Adrenal gland (tissue), 12 donors: ENCODE measurements around the gene SUN1. TPM values are rescaled to one million over a fixed set of nuclear protein-coding genes. Genes with fewer than 3 reads are reported as not detected.
A peak's percentile ranks its signal among the peaks of the same experiment; 100 is the strongest.
"Not testable (repeated sequence)": the region's sequence is repeated elsewhere in the genome, so short reads cannot be mapped to it uniquely, and the experiment has no call there.

Experiments used
- DNase-seq, 7 donors: peaks; one replicate each; pipeline ENCODE4 v3.0.0-alpha.2; 2019 to 2020
- H3K27ac ChIP-seq, 5 donors: fragments of 200-600 bp; sonication (generic) in 4 of 5; 1 replicate in 3 of 5; 2 replicates in 2 of 5; pipeline versions ENCODE4 v1.5.1 to v1.8.0; 2016 to 2020; ENCODE audit warnings: mild to moderate bottlenecking in 1 of 5
- H3K27me3 ChIP-seq: fragments of 200-600 bp; 2 replicates; pipeline ENCODE4 v1.8.0; 2021
- H3K36me3 ChIP-seq, 2 donors: fragments of 200-600 bp; replicated peaks in 1 of 2; 1 replicate in 1 of 2; 2 replicates in 1 of 2; pipeline versions ENCODE4 v1.5.1 to v1.8.0; 2018 to 2022
- H3K4me1 ChIP-seq, 2 donors: fragments of 200-600 bp; replicated peaks in 1 of 2; 1 replicate in 1 of 2; 2 replicates in 1 of 2; pipeline versions ENCODE4 v1.5.1 to v1.8.0; 2018 to 2021
- H3K4me3 ChIP-seq, 4 donors: fragments of 200-600 bp; sonication (generic) in 3 of 4; one replicate each; pipeline ENCODE4 v1.5.1; 2016 to 2018
- H3K9me3 ChIP-seq, 3 donors: fragments of 200-600 bp; sonication (generic) in 1 of 3; replicated peaks in 1 of 3; 1 replicate in 2 of 3; 2 replicates in 1 of 3; pipeline versions ENCODE4 v1.5.1 to v1.8.0; 2016 to 2021
- POLR2A ChIP-seq, 2 donors: fragments of 450-650 bp; IDR thresholded peaks; one replicate each; pipeline ENCODE4 v1.6.1; 2017; ENCODE audit warnings: antibody characterized with exemption in 2 of 2, mild to moderate bottlenecking in 2 of 2, moderate library complexity in 1 of 2
- WGBS, 4 donors: extraction: QIAGEN DNeasy Blood & Tissue Kit in 2 of 4; methylation state at CpG; one replicate each; pipeline versions ENCODE4 v1.1.5 to v1.1.7; 2013 to 2017; 5-methylcytosine and 5-hydroxymethylcytosine counted together
- intact Hi-C, 2 donors: fragments of 100-400 bp; cut with DNase I; formaldehyde crosslinking; loops; one replicate each; pipeline versions ENCODE4 v1.14.1 to v1.15.0; 2022 to 2023
- polyA plus RNA-seq, 3 donors: library from polyadenylated mRNA; stranded (reverse); fragments of 200-250 nt in 2 of 3; fragments of 350-450 nt in 1 of 3; fragmentation: Illumina TruSeq in 1 of 3; extraction: RNeasy Lipid Tissue Mini Kit (QIAGEN cat#74804) in 1 of 3; gene quantifications; one replicate each; pipeline ENCODE4 v1.2.3, GENCODE V29; 2013 to 2014
- total RNA-seq, 9 donors: library from RNA; depleted of rRNA in 4 of 9; stranded (reverse); fragments of >200 nt in 4 of 9; fragments of 120-200 nt in 1 of 9; fragmentation: NEBNext Ultra II Directional in 1 of 9; extraction: Animal tissue kit (Norgen Biotek cat#: 25700) in 1 of 9; gene quantifications; one replicate each; pipeline versions ENCODE4 v1.1.0 to v1.2.4, GENCODE V29; 2013 to 2023
- TF ChIP-seq, protein P1 (sequence below), 6 experiments: fragments of 450-650 bp in 4 of 6; fragments of 200-600 bp in 2 of 6; sonication (generic) in 1 of 6; IDR thresholded peaks; 1 replicate in 5 of 6; 2 replicates in 1 of 6; pipeline versions ENCODE4 v1.5.1 to v1.8.0; 2016 to 2021; ENCODE audit warnings: antibody characterized with exemption in 6 of 6, mild to moderate bottlenecking in 2 of 6, moderate library complexity in 1 of 6
- donor health status: healthy with polysubstance abuse.
- donor health status: Bipolar disorder and iron deficiency.
- donor health status: DM: yes; HTN: yes; CAD: no.
- donor health status: DM: no; HTN: no; CAD: no.
- donor health status: DM: no; HTN: no; CAD: no.
- donor health status: DM: yes; HTN: yes; CAD: no.

The SUN1 gene
- total and polyA plus RNA-seq, 12 donors: 28.7 to 122 (median 99.9) TPM

DNA sequence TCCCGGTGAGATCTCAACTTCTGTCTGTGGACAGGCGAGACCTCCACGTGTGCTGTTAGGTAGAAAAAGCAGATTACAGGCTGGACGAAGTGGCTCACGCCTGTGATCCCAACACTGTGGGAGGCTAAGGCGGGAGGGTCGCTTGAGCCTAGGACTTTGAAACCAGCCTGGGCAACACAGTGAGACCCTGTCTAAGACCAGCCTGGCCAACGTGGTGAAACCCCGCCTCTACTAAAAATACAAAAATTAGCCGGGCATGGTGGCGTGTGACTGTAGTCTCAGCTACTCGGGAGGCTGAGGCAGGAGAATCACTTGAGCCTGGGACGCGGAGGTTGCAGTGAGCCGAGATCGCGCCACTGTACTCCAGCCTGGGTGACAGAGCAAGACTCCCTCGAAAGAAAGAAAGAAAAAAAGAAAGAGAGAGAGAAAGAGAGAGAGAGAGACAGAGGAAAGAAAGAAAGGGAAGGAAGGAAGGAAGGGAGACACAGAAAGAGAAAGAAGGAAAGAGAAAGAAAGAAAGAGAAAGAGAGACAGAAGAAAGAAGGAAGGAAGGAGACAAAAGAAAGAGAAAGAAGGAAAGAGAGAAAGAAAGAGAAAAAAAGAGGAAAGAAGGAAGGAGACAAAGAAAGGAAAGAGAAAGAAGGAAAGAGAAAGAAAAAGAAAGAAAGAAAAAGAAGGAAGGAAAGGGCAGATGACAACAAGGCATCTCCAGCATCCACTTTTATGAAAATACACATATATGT, 29.6 kb upstream of the SUN1 start:
- no peaks in the 10 kb centered on the region for H3K36me3 ChIP-seq
- peaks cover 3 to 5% of the 10 kb centered on the region in 2 donors for H3K4me1 ChIP-seq
- H3K27ac ChIP-seq: peak overlapping the region in 1 of 5 donors; percentile 37
- no peak for DNase-seq
- no peak overlapping the region for H3K4me3 ChIP-seq
- TF ChIP-seq, protein P1, sequence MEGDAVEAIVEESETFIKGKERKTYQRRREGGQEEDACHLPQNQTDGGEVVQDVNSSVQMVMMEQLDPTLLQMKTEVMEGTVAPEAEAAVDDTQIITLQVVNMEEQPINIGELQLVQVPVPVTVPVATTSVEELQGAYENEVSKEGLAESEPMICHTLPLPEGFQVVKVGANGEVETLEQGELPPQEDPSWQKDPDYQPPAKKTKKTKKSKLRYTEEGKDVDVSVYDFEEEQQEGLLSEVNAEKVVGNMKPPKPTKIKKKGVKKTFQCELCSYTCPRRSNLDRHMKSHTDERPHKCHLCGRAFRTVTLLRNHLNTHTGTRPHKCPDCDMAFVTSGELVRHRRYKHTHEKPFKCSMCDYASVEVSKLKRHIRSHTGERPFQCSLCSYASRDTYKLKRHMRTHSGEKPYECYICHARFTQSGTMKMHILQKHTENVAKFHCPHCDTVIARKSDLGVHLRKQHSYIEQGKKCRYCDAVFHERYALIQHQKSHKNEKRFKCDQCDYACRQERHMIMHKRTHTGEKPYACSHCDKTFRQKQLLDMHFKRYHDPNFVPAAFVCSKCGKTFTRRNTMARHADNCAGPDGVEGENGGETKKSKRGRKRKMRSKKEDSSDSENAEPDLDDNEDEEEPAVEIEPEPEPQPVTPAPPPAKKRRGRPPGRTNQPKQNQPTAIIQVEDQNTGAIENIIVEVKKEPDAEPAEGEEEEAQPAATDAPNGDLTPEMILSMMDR (IDR thresholded peaks at IDR 0.05): no peak
- no peak for TF ChIP-seq POLR2A (IDR thresholded peaks at IDR 0.05)
- 74 to 85% (median 82%) methylated on average over 15 to 18 of the region's 18 CpGs for WGBS, 4 donors
- intact Hi-C loops: no loop called here
- H3K27me3 ChIP-seq: no peaks in the 10 kb centered on the region
- H3K9me3 ChIP-seq: no peaks in the 10 kb centered on the region

DNA sequence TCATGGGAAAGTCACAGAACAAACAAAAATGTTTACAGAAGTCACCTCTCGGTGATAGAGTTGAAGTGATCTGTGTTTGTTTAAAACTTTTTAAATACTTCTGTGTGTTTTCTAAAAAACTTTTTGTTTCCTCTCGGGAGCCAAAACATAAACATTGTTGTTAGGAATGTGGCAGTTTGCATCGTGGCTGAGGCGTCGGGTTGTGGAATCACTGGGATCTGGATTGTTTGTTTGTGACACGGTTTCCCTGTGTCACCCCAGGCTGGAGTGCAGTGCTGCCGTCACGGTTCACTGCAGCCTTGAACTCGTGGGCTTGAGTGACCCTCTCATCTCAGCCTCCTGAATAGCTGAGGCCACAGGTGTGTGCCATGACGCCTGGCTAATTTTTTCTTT, 29.0 kb upstream of the SUN1 start:
- intact Hi-C loops: no loop called here

DNA sequence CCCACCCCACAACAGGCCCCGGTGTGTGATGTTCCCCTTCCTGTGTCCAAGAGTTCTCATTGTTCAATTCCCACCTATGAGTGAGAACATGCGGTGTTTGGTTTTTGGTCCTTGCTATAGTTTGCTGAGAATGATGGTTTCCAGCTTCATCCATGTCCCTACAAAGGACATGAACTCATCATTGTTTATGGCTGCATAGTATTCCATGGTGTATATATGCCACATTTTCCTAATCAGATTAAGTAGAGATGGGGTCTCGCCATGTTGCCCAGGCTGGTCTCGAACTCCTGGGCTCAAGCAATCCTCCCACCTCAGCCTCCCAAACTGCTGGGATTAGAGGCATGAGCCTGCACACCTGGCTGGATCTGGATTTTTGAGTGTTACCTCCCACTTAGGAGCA, 28.5 kb upstream of the SUN1 start:
- DNase-seq, H3K27me3 ChIP-seq, H3K4me3 ChIP-seq, H3K9me3 ChIP-seq, H3K4me1 ChIP-seq, intact Hi-C loops, H3K27ac ChIP-seq, H3K36me3 ChIP-seq: not testable (repeated sequence)
- WGBS, 4 donors: 70 to 100% (median 81%) methylated on average over 4 of the region's 4 CpGs

More for the DNA sequence above, 29.0 kb upstream of the SUN1 start:
- H3K27me3 ChIP-seq: no peaks in the 10 kb centered on the region
- H3K9me3 ChIP-seq: no peaks in the 10 kb centered on the region
- no peak overlapping the region for H3K27ac ChIP-seq
- H3K4me3 ChIP-seq: no peak overlapping the region
- H3K4me1 ChIP-seq: peaks cover 3 to 5% of the 10 kb centered on the region in 2 donors
- 47 to 62% (median 58%) methylated on average over 10 of the region's 10 CpGs for WGBS, 4 donors
- DNase-seq: no peak
- TF ChIP-seq, protein P1 (IDR thresholded peaks at IDR 0.05): no peak
- no peak for TF ChIP-seq POLR2A (IDR thresholded peaks at IDR 0.05)
- no peaks in the 10 kb centered on the region for H3K36me3 ChIP-seq

DNA sequence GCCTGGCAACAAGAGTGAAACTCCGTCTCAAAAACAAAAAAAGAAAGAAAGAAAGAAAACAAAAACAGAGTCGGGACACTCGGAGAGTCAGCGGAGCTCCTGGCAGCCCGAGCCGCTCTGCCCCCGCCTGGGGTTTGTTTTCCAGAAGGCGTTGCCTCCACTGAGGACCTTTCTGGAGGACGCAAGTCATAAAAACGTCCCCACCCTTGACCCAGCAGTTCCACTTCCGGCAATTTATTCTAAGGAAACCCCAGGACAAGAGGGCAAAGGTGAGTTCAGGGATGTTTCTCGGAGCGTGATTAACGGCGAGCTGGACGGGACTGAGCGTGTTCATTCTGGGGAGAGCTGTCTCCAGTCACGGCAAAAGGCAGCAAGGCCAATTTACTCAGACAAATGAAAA, 27.0 kb upstream of the SUN1 start:
- 47 to 56% (median 52%) methylated on average over 18 of the region's 18 CpGs for WGBS, 4 donors
- no peaks in the 10 kb centered on the region for H3K36me3 ChIP-seq
- no peak for TF ChIP-seq POLR2A (IDR thresholded peaks at IDR 0.05)
- TF ChIP-seq, protein P1 (IDR thresholded peaks at IDR 0.05): no peak
- peak overlapping the region in 3 of 5 donors; percentile 37 to 77 (median 69) for H3K27ac ChIP-seq
- intact Hi-C loops: no loop called here
- H3K4me1 ChIP-seq: peaks cover 3 to 5% of the 10 kb centered on the region in 2 donors
- DNase-seq: peak in 6 of 7 donors; percentile 51 to 84 (median 56)
- no peaks in the 10 kb centered on the region for H3K27me3 ChIP-seq
- H3K4me3 ChIP-seq: no peak overlapping the region
- H3K9me3 ChIP-seq: no peaks in the 10 kb centered on the region
